Neural crest cell (in vitro differentiated cells): ENCODE results near the gene SEC22C. TPM values are rescaled to one million over a fixed set of nuclear protein-coding genes. Genes with fewer than 3 reads are reported as not detected.
A peak's percentile ranks its signal among the peaks of the same experiment; 100 is the strongest.
"Not testable (repeated sequence)": the region's sequence is repeated elsewhere in the genome, so short reads cannot be mapped to it uniquely, and the experiment has no call there.

Experiments used
- DNase-seq: peaks from one replicate; pipeline ENCODE4 v3.0.0; 2021; ENCODE audit warnings: low read depth, mixed read lengths, low spot score
- H3K27ac Mint-ChIP-seq: one replicate; pipeline ENCODE4 v1.8.0; 2021; ENCODE audit warnings: mild to moderate bottlenecking, mixed read lengths; ENCODE audit not compliant: unreplicated experiment
- H3K27me3 Mint-ChIP-seq: 2 replicates; pipeline ENCODE4 v1.8.0; 2021; ENCODE audit warnings: low read depth, mild to moderate bottlenecking, mixed read lengths
- H3K36me3 Mint-ChIP-seq: 2 replicates; pipeline ENCODE4 v1.8.0; 2021; ENCODE audit warnings: low read depth, mild to moderate bottlenecking, mixed read lengths
- H3K4me1 Mint-ChIP-seq: 2 replicates; pipeline ENCODE4 v1.8.0; 2021; ENCODE audit warnings: mixed read lengths
- H3K4me3 Mint-ChIP-seq: one replicate; pipeline ENCODE4 v1.8.0; 2021; ENCODE audit warnings: mild to moderate bottlenecking, mixed read lengths
- H3K9me3 Mint-ChIP-seq: 2 replicates; pipeline ENCODE4 v1.8.0; 2021; ENCODE audit warnings: mixed read lengths
- CTCF ChIP-seq: fragments of 200-600 bp; sonication (generic); conservative IDR thresholded peaks from 2 replicates; pipeline ENCODE4 v1.5.0; 2021; ENCODE audit warnings: antibody characterized with exemption, mild to moderate bottlenecking
- total RNA-seq: library from RNA; stranded (reverse); gene quantifications from 2 replicates; pipeline ENCODE4 v1.2.1, GENCODE V29; 2021

The SEC22C gene
- total RNA-seq, 1 donor from 2014 or later: 47.8 TPM

- Mint-ChIP-seq H3K4me3 (peak overlapping the region; percentile 95), H3K9me3 (no peaks in the 10 kb centered on the region), H3K27me3 (no peaks in the 10 kb centered on the region), H3K27ac (peak overlapping the region; percentile 96), H3K4me1 (peaks cover 25% of the 10 kb centered on the region), H3K36me3 (no peaks in the 10 kb centered on the region)
- DNase-seq: no peak
- no peak for TF ChIP-seq CTCF
Observed at GRCh38 chr3:42590989-42591756, 9.4 kb upstream of the SEC22C start.

DNA sequence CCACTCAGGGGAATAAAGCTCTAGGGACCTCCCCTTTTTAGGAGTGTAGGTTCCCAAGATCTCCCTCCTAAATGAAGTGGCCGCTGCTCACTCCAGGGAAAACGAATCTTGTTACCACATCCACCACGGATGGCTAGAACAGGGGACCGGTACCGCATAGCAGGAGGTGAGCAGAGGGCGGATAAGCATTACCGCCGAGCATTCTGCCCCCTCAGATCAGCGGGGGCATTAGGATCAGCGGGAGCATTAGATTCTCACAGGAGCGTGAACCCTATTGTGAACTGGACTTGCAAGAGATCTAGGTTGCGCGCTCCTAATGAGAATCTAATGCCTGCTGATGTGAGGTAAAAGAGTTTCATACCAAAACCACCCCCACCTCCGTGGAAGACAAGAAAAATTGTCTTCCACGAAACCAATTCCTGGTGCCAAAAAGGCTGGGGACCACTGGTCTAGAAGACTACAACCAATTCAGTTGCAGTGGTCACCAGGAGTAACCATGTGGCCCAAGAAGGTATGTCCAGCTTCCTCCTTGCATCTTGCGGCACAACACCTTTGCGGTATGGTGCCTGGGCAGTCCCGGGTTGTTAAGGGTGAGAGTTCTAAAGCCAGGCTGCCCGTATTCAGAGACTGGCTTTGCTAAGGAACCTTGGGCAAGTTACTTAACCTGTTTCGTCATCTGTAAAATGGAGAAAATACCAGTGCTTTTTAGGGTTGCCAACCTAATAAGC is 7.8 kb upstream of the SEC22C start:
- no peaks in the 10 kb centered on the region for H3K9me3 Mint-ChIP-seq
- H3K27me3 Mint-ChIP-seq: no peaks in the 10 kb centered on the region
- H3K27ac Mint-ChIP-seq: no peak overlapping the region
- H3K4me1 Mint-ChIP-seq: peaks cover 25% of the 10 kb centered on the region
- no peak for DNase-seq
- peak overlapping the region; percentile 95 for H3K4me3 Mint-ChIP-seq
- H3K36me3 Mint-ChIP-seq: no peaks in the 10 kb centered on the region
- TF ChIP-seq CTCF: no peak

DNA sequence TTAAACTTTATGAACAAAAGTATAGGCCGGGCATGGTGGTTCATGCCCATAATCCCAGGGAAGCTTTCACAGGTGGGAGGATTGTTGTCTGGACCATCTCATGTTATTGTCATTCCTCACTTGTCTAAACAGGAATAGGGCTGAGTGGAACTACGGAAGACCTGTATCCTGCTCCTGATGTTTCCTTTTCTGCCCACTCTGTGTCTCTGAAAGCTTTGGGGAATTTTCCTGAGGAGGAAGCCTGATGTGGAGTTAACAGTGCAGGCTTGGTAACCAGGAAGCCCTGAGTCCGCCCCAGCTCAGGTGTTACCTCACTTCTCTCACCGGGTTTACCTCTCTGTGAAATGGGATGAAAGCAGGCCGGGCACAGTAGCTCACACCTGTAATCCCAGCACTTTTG is 6.9 kb upstream of the SEC22C start:
- Mint-ChIP-seq H3K4me3 (peak overlapping the region; percentile 28), H3K4me1 (peaks cover 22% of the 10 kb centered on the region), H3K27ac (no peak overlapping the region), H3K9me3 (no peaks in the 10 kb centered on the region), H3K36me3 (no peaks in the 10 kb centered on the region), H3K27me3 (no peaks in the 10 kb centered on the region)
- TF ChIP-seq CTCF: no peak
- no peak for DNase-seq

DNA sequence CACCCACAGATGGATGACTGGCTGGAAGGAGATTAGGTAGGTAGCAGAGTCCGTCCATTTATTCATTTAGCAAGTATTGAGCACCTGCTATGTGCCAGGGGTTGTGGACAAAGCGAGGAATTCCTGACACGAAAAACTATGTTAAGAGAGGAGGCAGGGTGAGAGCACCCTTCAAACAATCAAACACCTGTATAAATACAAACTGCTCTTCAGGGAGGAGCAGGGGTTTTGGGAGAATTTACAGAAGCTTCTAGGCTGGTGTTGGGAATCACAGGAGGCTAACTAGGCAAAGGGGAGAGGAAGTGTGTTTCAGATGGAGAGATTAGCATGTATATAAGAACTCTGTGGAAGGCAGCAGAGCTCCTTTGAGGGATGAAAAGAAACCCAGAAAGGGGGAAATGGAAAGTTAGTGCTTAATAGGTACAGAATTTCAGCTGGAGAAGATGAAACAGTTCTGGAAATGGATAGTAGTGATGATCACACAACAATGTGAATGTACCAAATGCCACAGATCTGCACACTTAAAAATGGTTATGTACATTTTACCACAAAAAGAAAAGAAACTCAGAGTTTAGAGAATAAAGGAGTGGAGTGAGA is 805 bp upstream of the SEC22C start:
- peaks cover 37% of the 10 kb centered on the region for H3K4me1 Mint-ChIP-seq
- H3K36me3 Mint-ChIP-seq: peaks cover 7% of the 10 kb centered on the region
- peak overlapping the region; percentile 98 for H3K4me3 Mint-ChIP-seq
- H3K27me3 Mint-ChIP-seq: no peaks in the 10 kb centered on the region
- peak; percentile 18 for TF ChIP-seq CTCF
- peak overlapping the region; percentile 97 for H3K27ac Mint-ChIP-seq
- no peak for DNase-seq
- no peaks in the 10 kb centered on the region for H3K9me3 Mint-ChIP-seq

DNA sequence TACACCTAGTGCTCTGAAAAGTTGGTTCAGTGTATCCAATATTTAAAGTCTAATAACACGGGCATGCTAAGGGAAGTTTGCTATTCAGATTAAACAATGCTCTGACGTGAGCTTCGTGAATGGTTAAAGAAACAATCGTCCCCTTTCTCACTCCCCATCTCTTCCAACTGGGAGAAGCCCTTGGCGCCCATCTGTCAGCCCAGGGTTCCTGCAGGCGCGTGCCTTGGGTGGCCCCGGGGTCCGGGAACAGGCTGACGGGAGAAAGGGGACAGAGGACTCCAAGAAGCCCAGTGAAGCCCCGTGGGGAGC is 413 bp downstream of the SEC22C start:
- H3K4me3 Mint-ChIP-seq: peak overlapping the region; percentile 98

GRCh38 chr3:42579346-42579745 is 2.4 kb downstream of the SEC22C start:
- DNase-seq, H3K27me3 Mint-ChIP-seq, H3K27ac Mint-ChIP-seq: not testable (repeated sequence)
- Mint-ChIP-seq H3K4me3 (peak overlapping the region; percentile 98), H3K4me1 (peaks cover 37% of the 10 kb centered on the region), H3K9me3 (peaks cover 12% of the 10 kb centered on the region), H3K36me3 (peaks cover 30% of the 10 kb centered on the region)

More for the DNA sequence above, 413 bp downstream of the SEC22C start:
- DNase-seq: no peak
- Mint-ChIP-seq H3K27me3 (no peaks in the 10 kb centered on the region), H3K36me3 (peaks cover 15% of the 10 kb centered on the region), H3K27ac (peak overlapping the region; percentile 5), H3K9me3 (no peaks in the 10 kb centered on the region), H3K4me1 (peaks cover 37% of the 10 kb centered on the region)
- TF ChIP-seq CTCF: no peak
